Colonic mucosa (tissue), 4 donors: ENCODE results near the gene BASP1. TPM values are rescaled to one million over a fixed set of nuclear protein-coding genes. Genes with fewer than 3 reads are reported as not detected.

Source experiments
- DNase-seq: peaks from one replicate; pipeline ENCODE4 v3.0.0-alpha.2; 2020
- H3K27ac ChIP-seq: fragments of 200-600 bp; one replicate; pipeline ENCODE4 v1.8.0; 2021
- H3K27me3 ChIP-seq: fragments of 200-600 bp; one replicate; pipeline ENCODE4 v1.8.0; 2021
- H3K36me3 ChIP-seq: fragments of 200-600 bp; one replicate; pipeline ENCODE4 v1.8.0; 2021
- H3K4me1 ChIP-seq: fragments of 200-600 bp; one replicate; pipeline ENCODE4 v1.8.0; 2021; ENCODE audit warnings: mild to moderate bottlenecking
- H3K4me3 ChIP-seq: fragments of 200-600 bp; one replicate; pipeline ENCODE4 v1.8.0; 2021
- H3K9ac ChIP-seq, 2 donors: one replicate each; pipeline ENCODE4 v1.7.0; 2013; ENCODE audit warnings: control low read depth in 2 of 2, low read depth in 2 of 2, low read length in 2 of 2
- H3K9me3 ChIP-seq: fragments of 200-600 bp; one replicate; pipeline ENCODE4 v1.8.0; 2021
- intact Hi-C: fragments of 100-400 bp; cut with DNase I; formaldehyde crosslinking; loops from one replicate; pipeline ENCODE4 v1.14.1; 2022
- total RNA-seq, 2 donors: library from RNA; stranded (reverse); fragmentation: NEBNext Ultra II Directional in 1 of 2; extraction: Animal tissue kit (Norgen Biotek cat#: 25700) in 1 of 2; gene quantifications; one replicate each; pipeline ENCODE4 v1.2.1, GENCODE V29; 2021
- TF ChIP-seq, protein P1 (sequence below): fragments of 200-600 bp; IDR thresholded peaks from one replicate; pipeline ENCODE4 v1.8.0; 2022; ENCODE audit warnings: antibody characterized with exemption, mild to moderate bottlenecking
- donor health status: healthy.
- donor health status: DM: no; HTN: no; CAD: no.
- donor health status: DM: no; HTN: no; CAD: no.

BASP1 gene
- total RNA-seq, 2 donors from 2014 or later: 4.2 to 5.5 TPM

DNA sequence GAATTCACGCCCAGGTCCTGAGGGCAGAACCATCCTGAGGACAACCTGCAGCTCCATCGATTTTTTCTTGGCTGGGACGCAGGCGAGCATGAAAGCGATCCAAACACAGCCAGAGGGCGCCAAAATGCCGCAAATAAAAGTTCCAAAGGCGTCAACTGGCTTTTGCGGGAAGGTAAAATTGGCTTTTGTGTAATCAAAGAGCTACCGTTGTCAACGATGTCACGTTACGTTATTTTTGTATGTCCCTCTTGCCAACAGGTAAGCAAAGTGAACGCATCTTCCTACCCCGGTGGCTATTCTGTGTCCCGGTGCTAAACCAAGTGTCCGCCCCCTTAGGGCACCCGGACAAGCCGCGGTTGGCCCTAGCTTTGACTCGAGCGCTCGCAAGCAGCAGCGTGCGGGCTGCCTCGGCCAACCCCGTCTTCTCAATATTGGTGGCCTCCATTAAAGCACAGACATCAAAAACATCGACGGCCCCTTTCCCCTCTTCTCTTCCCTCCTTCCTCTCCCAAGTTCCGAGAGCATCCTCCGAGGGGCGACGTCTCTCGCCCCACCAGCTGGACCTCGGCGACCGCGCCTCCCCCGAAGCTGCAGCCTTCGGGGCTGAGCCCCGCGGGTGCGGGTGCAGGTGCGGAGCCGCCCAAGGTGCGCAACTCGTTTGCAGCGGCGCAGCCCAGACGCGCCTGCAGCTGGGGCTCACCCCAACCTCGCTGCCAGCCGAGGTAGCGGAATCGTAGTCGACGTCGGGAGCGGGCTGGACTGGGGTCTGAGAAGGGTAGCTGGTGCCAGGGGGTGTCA is 1.1 kb upstream of the BASP1 start:
- peak overlapping the region in 1 of 2 donors; percentile 41 for H3K9ac ChIP-seq
- TF ChIP-seq, protein P1, sequence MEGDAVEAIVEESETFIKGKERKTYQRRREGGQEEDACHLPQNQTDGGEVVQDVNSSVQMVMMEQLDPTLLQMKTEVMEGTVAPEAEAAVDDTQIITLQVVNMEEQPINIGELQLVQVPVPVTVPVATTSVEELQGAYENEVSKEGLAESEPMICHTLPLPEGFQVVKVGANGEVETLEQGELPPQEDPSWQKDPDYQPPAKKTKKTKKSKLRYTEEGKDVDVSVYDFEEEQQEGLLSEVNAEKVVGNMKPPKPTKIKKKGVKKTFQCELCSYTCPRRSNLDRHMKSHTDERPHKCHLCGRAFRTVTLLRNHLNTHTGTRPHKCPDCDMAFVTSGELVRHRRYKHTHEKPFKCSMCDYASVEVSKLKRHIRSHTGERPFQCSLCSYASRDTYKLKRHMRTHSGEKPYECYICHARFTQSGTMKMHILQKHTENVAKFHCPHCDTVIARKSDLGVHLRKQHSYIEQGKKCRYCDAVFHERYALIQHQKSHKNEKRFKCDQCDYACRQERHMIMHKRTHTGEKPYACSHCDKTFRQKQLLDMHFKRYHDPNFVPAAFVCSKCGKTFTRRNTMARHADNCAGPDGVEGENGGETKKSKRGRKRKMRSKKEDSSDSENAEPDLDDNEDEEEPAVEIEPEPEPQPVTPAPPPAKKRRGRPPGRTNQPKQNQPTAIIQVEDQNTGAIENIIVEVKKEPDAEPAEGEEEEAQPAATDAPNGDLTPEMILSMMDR: peak; percentile 63

DNA sequence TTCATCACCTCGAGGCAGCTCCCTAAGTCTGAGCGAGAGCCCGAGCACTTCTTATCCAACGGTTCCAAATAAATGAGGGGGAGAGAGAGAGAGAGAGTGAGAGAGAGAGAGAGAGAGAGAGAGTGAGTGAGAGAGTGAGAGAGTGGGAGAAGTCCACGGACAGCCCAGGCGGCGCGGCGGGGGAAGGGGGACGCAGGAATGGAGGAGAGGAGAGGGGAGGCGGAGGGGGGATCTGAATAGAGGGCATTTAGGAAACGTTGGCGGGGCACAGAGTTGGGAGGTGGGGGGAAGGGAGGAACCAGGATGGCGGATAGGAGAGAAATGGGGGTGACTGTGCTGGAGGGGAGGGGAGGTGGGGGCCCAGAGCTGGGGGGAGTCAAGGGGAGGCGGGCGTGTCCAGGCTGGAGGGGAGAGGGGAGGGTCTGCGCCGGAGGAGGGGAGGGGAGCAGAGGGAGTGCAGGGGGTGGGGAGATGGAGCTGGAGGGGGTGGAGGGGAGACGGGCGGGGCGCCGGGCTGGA is 398 bp upstream of the BASP1 start:
- no peaks in the 10 kb centered on the region for H3K4me1 ChIP-seq

More for the DNA sequence above, 1.1 kb upstream of the BASP1 start:
- H3K4me3 ChIP-seq: peak overlapping the region; percentile 23
- peak; percentile 85 for DNase-seq
- no peaks in the 10 kb centered on the region for H3K9me3 ChIP-seq
- intact Hi-C loops: loop anchor here (5.0 kb wide), 2 partner anchors 1066 to 1091 kb away; no protein-coding TSS in a partner anchor
- no peaks in the 10 kb centered on the region for H3K27me3 ChIP-seq
- no peak overlapping the region for H3K27ac ChIP-seq
- H3K4me1 ChIP-seq: no peaks in the 10 kb centered on the region
- H3K36me3 ChIP-seq: no peaks in the 10 kb centered on the region

DNA sequence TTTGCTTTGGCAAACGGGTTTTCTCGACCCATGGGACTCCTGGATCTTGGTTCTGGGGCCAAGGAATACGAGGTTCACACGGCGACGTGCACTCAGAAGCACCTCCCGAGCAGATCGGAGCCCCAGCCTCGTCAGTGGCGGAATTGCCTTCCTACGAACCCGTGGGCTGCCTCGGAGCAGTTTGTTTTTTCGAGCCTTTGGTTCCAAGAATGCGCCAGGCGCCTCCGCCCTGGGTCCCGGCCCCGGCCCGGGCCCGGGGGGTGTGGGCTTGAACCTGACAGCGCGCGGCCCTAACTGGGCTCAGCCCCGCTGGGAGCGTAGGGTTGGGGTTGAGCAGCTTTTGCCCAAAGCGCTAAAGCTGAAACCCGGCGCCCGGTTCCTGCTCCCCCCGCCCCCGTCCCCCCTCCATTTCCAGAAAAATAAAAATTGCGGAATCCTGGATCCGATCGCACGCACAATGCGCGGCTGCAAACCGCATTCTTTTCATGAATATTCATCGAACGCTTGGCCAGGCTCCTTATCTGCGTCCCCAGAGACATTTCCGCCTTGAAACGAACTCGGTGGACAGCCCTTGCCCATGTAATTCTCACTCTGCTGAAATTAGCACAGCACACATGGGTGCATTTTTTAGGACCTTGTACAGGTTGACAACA is 1.0 kb downstream of the BASP1 start:
- H3K9ac ChIP-seq: peak overlapping the region in 1 of 2 donors; percentile 47
- peak overlapping the region; percentile 36 for H3K4me3 ChIP-seq
- H3K4me1 ChIP-seq: no peaks in the 10 kb centered on the region
- TF ChIP-seq, protein P1: no peak
- no peaks in the 10 kb centered on the region for H3K27me3 ChIP-seq
- H3K36me3 ChIP-seq: no peaks in the 10 kb centered on the region
- H3K9me3 ChIP-seq: no peaks in the 10 kb centered on the region
- peak; percentile 19 for DNase-seq
- peak overlapping the region; percentile 22 for H3K27ac ChIP-seq
- intact Hi-C loops: loop anchor here (5.0 kb wide), 2 partner anchors 1064 to 1089 kb away; no protein-coding TSS in a partner anchor

More for the DNA sequence above, 398 bp upstream of the BASP1 start:
- intact Hi-C loops: loop anchor here (5.0 kb wide), 2 partner anchors 1065 to 1090 kb away; no protein-coding TSS in a partner anchor
- TF ChIP-seq, protein P1: no peak
- no peak for DNase-seq
- Histone ChIP-seq H3K4me3 (peak overlapping the region; percentile 23), H3K36me3 (no peaks in the 10 kb centered on the region), H3K27ac (no peak overlapping the region), H3K9me3 (no peaks in the 10 kb centered on the region), H3K27me3 (no peaks in the 10 kb centered on the region), H3K9ac (peak overlapping the region in 1 of 2 donors; percentile 41)

DNA sequence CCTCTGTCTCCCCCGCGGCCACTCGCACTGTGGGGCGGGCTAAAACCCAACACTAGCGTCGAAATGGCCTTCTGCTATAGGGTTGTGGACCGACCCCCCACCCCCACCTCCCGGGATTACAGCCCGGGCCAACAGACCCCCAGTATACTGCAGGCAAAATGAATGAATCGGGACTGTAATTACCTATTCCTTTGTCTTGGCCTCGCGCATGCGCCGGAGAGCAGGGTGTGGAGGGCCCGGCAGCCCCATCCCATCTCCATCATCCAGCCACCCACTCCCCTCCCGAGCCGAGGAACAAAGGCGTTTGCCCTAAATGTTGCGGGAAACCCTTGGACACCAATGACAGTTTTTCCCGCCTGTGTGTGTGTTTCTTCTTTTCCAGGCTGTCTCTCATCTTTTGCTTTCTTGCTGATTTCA is 1.6 kb downstream of the BASP1 start:
- no peaks in the 10 kb centered on the region for H3K9me3 ChIP-seq
- DNase-seq: no peak
- peak overlapping the region in 1 of 2 donors; percentile 47 for H3K9ac ChIP-seq
- H3K27me3 ChIP-seq: no peaks in the 10 kb centered on the region
- intact Hi-C loops: loop anchor here (5.0 kb wide), 2 partner anchors 1063 to 1088 kb away; no protein-coding TSS in a partner anchor
- TF ChIP-seq, protein P1: no peak
- peak overlapping the region; percentile 36 for H3K4me3 ChIP-seq
- no peaks in the 10 kb centered on the region for H3K36me3 ChIP-seq
- no peaks in the 10 kb centered on the region for H3K4me1 ChIP-seq
- H3K27ac ChIP-seq: no peak overlapping the region

DNA sequence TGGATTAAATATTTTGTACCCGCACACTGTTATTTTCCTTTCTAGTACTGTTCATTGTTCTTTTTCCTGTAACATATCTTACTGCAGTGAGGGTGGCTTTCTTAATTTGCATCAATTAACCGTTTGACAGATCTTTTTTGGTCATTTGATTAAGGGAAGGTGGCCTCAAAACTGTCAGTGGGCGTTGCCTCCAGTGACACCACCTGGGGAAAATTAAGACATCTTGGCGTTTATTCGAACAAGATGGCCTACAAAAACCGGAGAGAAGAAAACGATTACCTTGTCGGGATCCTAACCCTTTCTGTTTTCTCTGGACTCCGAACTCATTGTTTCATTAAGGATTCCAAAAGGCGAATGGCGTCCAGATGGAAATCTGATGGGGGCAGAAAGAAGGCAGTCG is 2.0 kb downstream of the BASP1 start:
- H3K27me3 ChIP-seq: no peaks in the 10 kb centered on the region
- no peak overlapping the region for H3K27ac ChIP-seq
- H3K9me3 ChIP-seq: no peaks in the 10 kb centered on the region
- no peak overlapping the region for H3K4me3 ChIP-seq
- DNase-seq: no peak
- intact Hi-C loops: loop anchor here (5.0 kb wide), 2 partner anchors 1063 to 1088 kb away; no protein-coding TSS in a partner anchor
- no peak overlapping the region for H3K9ac ChIP-seq
- H3K4me1 ChIP-seq: no peaks in the 10 kb centered on the region
- TF ChIP-seq, protein P1: no peak
- no peaks in the 10 kb centered on the region for H3K36me3 ChIP-seq
